ENCODE data around the gene BRINP1.

- no peak for TF ChIP-seq POLR2A (IDR thresholded peaks at IDR 0.05)
- TF ChIP-seq, protein P1, sequence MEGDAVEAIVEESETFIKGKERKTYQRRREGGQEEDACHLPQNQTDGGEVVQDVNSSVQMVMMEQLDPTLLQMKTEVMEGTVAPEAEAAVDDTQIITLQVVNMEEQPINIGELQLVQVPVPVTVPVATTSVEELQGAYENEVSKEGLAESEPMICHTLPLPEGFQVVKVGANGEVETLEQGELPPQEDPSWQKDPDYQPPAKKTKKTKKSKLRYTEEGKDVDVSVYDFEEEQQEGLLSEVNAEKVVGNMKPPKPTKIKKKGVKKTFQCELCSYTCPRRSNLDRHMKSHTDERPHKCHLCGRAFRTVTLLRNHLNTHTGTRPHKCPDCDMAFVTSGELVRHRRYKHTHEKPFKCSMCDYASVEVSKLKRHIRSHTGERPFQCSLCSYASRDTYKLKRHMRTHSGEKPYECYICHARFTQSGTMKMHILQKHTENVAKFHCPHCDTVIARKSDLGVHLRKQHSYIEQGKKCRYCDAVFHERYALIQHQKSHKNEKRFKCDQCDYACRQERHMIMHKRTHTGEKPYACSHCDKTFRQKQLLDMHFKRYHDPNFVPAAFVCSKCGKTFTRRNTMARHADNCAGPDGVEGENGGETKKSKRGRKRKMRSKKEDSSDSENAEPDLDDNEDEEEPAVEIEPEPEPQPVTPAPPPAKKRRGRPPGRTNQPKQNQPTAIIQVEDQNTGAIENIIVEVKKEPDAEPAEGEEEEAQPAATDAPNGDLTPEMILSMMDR (IDR thresholded peaks at IDR 0.05) = no peak
These were observed 49.5 kb upstream of the BRINP1 start for GRCh38 chr9:119418721-119419120.

All from stomach (tissue), 4 donors.